HepG2 (cell line): ENCODE measurements around the gene CBLC. TPM values are rescaled to one million over a fixed set of nuclear protein-coding genes. Genes with fewer than 3 reads are reported as not detected.

ENCODE experiments used
- AKAP8 ChIP-seq: sonication (generic); formaldehyde crosslinking; IDR thresholded peaks from 2 replicates; pipeline ENCODE4 v1.5.1; 2020; ENCODE audit warnings: mild to moderate bottlenecking, missing genetic modification reagents
- EZH2 ChIP-seq: conservative IDR thresholded peaks from 2 replicates; pipeline ENCODE4 v1.6.1; 2012; ENCODE audit warnings: mild to moderate bottlenecking, low read depth, low read length, moderate library complexity
- HIVEP1 ChIP-seq: sonication (generic); formaldehyde crosslinking; IDR thresholded peaks from 2 replicates; pipeline ENCODE4 v1.4.0; 2020; ENCODE audit warnings: mild to moderate bottlenecking, missing genetic modification reagents
- ISL2 ChIP-seq: sonication (generic); formaldehyde crosslinking; IDR thresholded peaks from 2 replicates; pipeline ENCODE4 v1.5.0; 2020; ENCODE audit warnings: missing genetic modification reagents
- REL ChIP-seq: sonication (generic); formaldehyde crosslinking; conservative IDR thresholded peaks from 2 replicates; pipeline ENCODE4 v1.8.0; 2022; ENCODE audit warnings: mild to moderate bottlenecking, missing genetic modification reagents, moderate library complexity
- ZNF160 ChIP-seq: sonication (generic); formaldehyde crosslinking; IDR thresholded peaks from 2 replicates; pipeline ENCODE4 v1.8.0; 2022; ENCODE audit warnings: mild to moderate bottlenecking, inconsistent platforms, missing genetic modification reagents
- ZNF350 ChIP-seq: sonication (generic); formaldehyde crosslinking; IDR thresholded peaks from 2 replicates; pipeline ENCODE4 v1.4.0; 2020; ENCODE audit warnings: mild to moderate bottlenecking, low read depth, missing genetic modification reagents, borderline replicate concordance
- ZNF563 ChIP-seq: sonication (generic); formaldehyde crosslinking; IDR thresholded peaks from 2 replicates; pipeline ENCODE4 v1.8.0; 2022; ENCODE audit warnings: mild to moderate bottlenecking, moderate library complexity, missing genetic modification reagents
- polyA plus RNA-seq, 8 experiments: library from polyadenylated mRNA; depleted of rRNA in 3 of 8; stranded (reverse) in 7 of 8; unstranded in 1 of 8; fragments of >200 nt; fragmentation: Illumina TruSeq in 4 of 8; extraction: Trizol in 4 of 8; gene quantifications; 2 replicates each; pipeline versions ENCODE4 v1.2.1 to v1.2.3, GENCODE V29; 2011 to 2016; ENCODE audit warnings: low read depth in 4 of 8, missing spikeins in 1 of 8, mixed read lengths in 1 of 8; ENCODE audit not compliant: insufficient read depth in 1 of 8
- total RNA-seq, 5 experiments: library from RNA; depleted of rRNA; stranded (reverse); fragments of >200 nt; fragmentation: Illumina TruSeq; extraction: Trizol; gene quantifications; 2 replicates each; pipeline ENCODE4 v1.2.3, GENCODE V29; 2016; ENCODE audit warnings: low read depth in 1 of 5
- TF ChIP-seq, protein P1 (sequence below): sonication (generic); formaldehyde crosslinking; IDR thresholded peaks from 2 replicates; pipeline ENCODE4 v1.5.0; 2020; ENCODE audit warnings: mild to moderate bottlenecking, missing genetic modification reagents, borderline replicate concordance
- TF ChIP-seq, protein P2 (sequence below): IDR thresholded peaks from 2 replicates; pipeline ENCODE4 v1.6.1; 2012; ENCODE audit warnings: low read depth, low read length, improper control_type of control experiment
- TF ChIP-seq, protein P3 (sequence below): sonication (generic); formaldehyde crosslinking; IDR thresholded peaks from 2 replicates; pipeline ENCODE4 v1.9.0; 2021; ENCODE audit warnings: mild to moderate bottlenecking, missing genetic modification reagents
- TF ChIP-seq, protein P4 (sequence below): sonication (generic); formaldehyde crosslinking; IDR thresholded peaks from 2 replicates; pipeline ENCODE4 v1.4.0; 2020; ENCODE audit warnings: mild to moderate bottlenecking, missing genetic modification reagents, borderline replicate concordance

CBLC gene
- total and polyA plus RNA-seq, 2 of the 13 experiments (the other 11 are each of a cell fraction or from before 2014, with no cell fraction given) = 1.8 to 2.6 TPM

DNA sequence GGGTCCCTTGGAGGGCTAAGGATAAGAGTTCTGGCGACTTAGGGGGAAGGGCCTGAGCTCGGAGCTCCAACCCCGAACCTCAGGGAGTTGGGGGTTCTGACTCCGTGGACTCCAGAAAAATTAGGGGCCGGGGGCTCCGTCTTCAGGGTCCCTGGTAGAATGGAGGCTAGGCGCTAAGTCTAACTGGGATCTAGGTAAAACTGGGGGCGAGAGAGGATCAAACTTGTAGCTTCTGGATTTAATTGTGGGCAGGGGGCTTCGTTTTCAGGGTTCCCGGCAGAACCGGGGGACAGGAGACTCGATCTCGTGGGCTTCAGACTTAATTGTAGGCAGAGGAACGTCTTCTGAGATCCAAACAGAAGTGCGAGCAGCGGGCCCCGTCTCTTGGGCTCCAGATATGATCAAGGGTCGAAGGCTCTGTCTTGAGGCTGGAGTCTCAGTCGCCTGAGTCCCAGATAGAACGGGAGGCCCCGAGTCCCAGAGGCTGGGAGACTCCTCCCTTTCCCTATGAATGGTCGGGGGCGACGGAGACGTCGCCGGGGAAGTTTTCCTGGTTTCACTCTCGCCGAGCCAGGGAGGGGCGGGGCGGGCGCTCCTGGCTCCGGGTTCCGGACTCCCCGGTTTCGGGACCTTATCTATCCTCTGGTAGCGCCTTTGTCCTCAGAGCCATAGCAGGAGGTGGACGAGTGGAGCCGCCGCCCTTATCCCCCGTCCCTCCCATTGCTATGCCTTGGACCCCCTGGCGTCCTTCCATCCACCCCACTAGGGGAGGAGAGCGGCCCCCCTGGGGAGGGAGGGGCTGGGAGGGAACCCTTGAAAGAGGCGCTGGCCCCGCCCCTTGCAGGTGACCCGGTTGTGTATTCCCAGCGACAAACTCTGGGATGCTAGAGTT, 69.7 kb downstream of the CBLC start (continued):
- TF ChIP-seq, protein P1, sequence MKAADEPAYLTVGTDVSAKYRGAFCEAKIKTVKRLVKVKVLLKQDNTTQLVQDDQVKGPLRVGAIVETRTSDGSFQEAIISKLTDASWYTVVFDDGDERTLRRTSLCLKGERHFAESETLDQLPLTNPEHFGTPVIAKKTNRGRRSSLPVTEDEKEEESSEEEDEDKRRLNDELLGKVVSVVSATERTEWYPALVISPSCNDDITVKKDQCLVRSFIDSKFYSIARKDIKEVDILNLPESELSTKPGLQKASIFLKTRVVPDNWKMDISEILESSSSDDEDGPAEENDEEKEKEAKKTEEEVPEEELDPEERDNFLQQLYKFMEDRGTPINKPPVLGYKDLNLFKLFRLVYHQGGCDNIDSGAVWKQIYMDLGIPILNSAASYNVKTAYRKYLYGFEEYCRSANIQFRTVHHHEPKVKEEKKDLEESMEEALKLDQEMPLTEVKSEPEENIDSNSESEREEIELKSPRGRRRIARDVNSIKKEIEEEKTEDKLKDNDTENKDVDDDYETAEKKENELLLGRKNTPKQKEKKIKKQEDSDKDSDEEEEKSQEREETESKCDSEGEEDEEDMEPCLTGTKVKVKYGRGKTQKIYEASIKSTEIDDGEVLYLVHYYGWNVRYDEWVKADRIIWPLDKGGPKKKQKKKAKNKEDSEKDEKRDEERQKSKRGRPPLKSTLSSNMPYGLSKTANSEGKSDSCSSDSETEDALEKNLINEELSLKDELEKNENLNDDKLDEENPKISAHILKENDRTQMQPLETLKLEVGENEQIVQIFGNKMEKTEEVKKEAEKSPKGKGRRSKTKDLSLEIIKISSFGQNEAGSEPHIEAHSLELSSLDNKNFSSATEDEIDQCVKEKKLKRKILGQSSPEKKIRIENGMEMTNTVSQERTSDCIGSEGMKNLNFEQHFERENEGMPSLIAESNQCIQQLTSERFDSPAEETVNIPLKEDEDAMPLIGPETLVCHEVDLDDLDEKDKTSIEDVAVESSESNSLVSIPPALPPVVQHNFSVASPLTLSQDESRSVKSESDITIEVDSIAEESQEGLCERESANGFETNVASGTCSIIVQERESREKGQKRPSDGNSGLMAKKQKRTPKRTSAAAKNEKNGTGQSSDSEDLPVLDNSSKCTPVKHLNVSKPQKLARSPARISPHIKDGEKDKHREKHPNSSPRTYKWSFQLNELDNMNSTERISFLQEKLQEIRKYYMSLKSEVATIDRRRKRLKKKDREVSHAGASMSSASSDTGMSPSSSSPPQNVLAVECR (CRISPR knock-in tag) = no peak; the same call in 1 of the 2 replicates
- TF ChIP-seq HIVEP1 (peak; percentile 24; the same call in 1 of the 2 replicates), ZNF160 (CRISPR knock-in tag) (no peak), ZNF350 (CRISPR knock-in tag) (no peak), REL (no peak), ZNF563 (CRISPR knock-in tag) (no peak), EZH2 (no peak), ISL2 (CRISPR knock-in tag) (no peak), AKAP8 (CRISPR knock-in tag) (no peak)
- TF ChIP-seq, protein P2, sequence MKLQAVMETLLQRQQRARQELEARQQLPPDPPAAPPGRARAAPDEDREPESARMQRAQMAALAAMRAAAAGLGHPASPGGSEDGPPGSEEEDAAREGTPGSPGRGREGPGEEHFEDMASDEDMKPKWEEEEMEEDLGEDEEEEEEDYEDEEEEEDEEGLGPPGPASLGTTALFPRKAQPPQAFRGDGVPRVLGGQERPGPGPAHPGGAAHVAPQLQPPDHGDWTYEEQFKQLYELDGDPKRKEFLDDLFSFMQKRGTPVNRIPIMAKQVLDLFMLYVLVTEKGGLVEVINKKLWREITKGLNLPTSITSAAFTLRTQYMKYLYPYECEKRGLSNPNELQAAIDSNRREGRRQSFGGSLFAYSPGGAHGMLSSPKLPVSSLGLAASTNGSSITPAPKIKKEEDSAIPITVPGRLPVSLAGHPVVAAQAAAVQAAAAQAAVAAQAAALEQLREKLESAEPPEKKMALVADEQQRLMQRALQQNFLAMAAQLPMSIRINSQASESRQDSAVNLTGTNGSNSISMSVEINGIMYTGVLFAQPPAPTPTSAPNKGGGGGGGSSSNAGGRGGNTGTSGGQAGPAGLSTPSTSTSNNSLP = no peak
- TF ChIP-seq, protein P3, sequence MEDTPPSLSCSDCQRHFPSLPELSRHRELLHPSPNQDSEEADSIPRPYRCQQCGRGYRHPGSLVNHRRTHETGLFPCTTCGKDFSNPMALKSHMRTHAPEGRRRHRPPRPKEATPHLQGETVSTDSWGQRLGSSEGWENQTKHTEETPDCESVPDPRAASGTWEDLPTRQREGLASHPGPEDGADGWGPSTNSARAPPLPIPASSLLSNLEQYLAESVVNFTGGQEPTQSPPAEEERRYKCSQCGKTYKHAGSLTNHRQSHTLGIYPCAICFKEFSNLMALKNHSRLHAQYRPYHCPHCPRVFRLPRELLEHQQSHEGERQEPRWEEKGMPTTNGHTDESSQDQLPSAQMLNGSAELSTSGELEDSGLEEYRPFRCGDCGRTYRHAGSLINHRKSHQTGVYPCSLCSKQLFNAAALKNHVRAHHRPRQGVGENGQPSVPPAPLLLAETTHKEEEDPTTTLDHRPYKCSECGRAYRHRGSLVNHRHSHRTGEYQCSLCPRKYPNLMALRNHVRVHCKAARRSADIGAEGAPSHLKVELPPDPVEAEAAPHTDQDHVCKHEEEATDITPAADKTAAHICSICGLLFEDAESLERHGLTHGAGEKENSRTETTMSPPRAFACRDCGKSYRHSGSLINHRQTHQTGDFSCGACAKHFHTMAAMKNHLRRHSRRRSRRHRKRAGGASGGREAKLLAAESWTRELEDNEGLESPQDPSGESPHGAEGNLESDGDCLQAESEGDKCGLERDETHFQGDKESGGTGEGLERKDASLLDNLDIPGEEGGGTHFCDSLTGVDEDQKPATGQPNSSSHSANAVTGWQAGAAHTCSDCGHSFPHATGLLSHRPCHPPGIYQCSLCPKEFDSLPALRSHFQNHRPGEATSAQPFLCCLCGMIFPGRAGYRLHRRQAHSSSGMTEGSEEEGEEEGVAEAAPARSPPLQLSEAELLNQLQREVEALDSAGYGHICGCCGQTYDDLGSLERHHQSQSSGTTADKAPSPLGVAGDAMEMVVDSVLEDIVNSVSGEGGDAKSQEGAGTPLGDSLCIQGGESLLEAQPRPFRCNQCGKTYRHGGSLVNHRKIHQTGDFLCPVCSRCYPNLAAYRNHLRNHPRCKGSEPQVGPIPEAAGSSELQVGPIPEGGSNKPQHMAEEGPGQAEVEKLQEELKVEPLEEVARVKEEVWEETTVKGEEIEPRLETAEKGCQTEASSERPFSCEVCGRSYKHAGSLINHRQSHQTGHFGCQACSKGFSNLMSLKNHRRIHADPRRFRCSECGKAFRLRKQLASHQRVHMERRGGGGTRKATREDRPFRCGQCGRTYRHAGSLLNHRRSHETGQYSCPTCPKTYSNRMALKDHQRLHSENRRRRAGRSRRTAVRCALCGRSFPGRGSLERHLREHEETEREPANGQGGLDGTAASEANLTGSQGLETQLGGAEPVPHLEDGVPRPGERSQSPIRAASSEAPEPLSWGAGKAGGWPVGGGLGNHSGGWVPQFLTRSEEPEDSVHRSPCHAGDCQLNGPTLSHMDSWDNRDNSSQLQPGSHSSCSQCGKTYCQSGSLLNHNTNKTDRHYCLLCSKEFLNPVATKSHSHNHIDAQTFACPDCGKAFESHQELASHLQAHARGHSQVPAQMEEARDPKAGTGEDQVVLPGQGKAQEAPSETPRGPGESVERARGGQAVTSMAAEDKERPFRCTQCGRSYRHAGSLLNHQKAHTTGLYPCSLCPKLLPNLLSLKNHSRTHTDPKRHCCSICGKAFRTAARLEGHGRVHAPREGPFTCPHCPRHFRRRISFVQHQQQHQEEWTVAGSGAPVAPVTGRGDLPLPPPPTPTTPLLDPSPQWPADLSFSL (CRISPR knock-in tag) = no peak
- TF ChIP-seq, protein P4, sequence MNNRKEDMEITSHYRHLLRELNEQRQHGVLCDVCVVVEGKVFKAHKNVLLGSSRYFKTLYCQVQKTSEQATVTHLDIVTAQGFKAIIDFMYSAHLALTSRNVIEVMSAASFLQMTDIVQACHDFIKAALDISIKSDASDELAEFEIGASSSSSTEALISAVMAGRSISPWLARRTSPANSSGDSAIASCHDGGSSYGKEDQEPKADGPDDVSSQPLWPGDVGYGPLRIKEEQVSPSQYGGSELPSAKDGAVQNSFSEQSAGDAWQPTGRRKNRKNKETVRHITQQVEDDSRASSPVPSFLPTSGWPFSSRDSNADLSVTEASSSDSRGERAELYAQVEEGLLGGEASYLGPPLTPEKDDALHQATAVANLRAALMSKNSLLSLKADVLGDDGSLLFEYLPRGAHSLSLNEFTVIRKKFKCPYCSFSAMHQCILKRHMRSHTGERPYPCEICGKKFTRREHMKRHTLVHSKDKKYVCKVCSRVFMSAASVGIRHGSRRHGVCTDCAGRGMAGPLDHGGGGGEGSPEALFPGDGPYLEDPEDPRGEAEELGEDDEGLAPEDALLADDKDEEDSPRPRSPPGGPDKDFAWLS (CRISPR knock-in tag) = no peak
